Stimulated activated CD8-positive, alpha-beta memory T cell treated with anti-CD3 and anti-CD28 coated beads, Interleukin-7, amount 100 ng/mL, for 4 hours (primary cell): ENCODE results near the gene MEGF8.

Experiments
- DNase-seq, 2 donors: peaks; one replicate each; pipeline ENCODE4 v3.0.0-alpha.2; 2020; ENCODE audit warnings: low read depth in 2 of 2

MEGF8 gene

GRCh38 chr19:42303876-42304275 is 21.6 kb upstream of the MEGF8 start:
- DNase-seq, result no peak

GRCh38 chr19:42306646-42307045 is 18.8 kb upstream of the MEGF8 start:
- DNase-seq, result no peak

GRCh38 chr19:42309686-42310085 is 15.7 kb upstream of the MEGF8 start:
- DNase-seq, result no peak

GRCh38 chr19:42311657-42312056 is 13.8 kb upstream of the MEGF8 start:
- DNase-seq, result no peak

- DNase-seq, result no peak
Observed at GRCh38 chr19:42312370-42312769, 13.1 kb upstream of the MEGF8 start.

GRCh38 chr19:42313096-42313839 is 12.2 kb upstream of the MEGF8 start, which contains the start of gene TMEM145:
TSS of gene TMEM145 (plus strand) at chr19:42313309. CDS start at chr19:42313377, 68 bp downstream.
- no peak for DNase-seq

- no peak for DNase-seq
Observed at GRCh38 chr19:42313840-42314755, 11.3 kb upstream of the MEGF8 start.

- no peak for DNase-seq
Observed at GRCh38 chr19:42315024-42315423, 10.4 kb upstream of the MEGF8 start.

- DNase-seq, result no peak
Observed at GRCh38 chr19:42316223-42317211, 8.9 kb upstream of the MEGF8 start.

- no peak for DNase-seq
Observed at GRCh38 chr19:42317535-42317934, 7.9 kb upstream of the MEGF8 start.

GRCh38 chr19:42322305-42322704 is 3.1 kb upstream of the MEGF8 start:
- DNase-seq, result no peak

- no peak for DNase-seq
Observed at GRCh38 chr19:42323473-42323851, 2.0 kb upstream of the MEGF8 start.

- DNase-seq, result no peak
Observed at GRCh38 chr19:42323852-42324654, 1.4 kb upstream of the MEGF8 start.

- DNase-seq, result no peak
Observed at GRCh38 chr19:42324655-42325307, 654 bp upstream of the MEGF8 start.

GRCh38 chr19:42325896-42326771 is 699 bp downstream of the MEGF8 start:
- no peak for DNase-seq

- no peak for DNase-seq
Observed at GRCh38 chr19:42326969-42327368, 1.5 kb downstream of the MEGF8 start.

GRCh38 chr19:42327381-42327780 is 1.9 kb downstream of the MEGF8 start:
- DNase-seq, result no peak

- no peak for DNase-seq
Observed at GRCh38 chr19:42328106-42328505, 2.7 kb downstream of the MEGF8 start.

- no peak for DNase-seq
Observed at GRCh38 chr19:42328854-42329253, 3.4 kb downstream of the MEGF8 start.
